ENCODE data around the gene AGPAT4. TPM values are rescaled to one million over a fixed set of nuclear protein-coding genes. Genes with fewer than 3 reads are reported as not detected.

AGPAT4 gene
- polyA plus RNA-seq, 1 donor (not counting 4 experiments of a cell fraction or from before 2014, with no cell fraction given) = 8.4 TPM

DNA sequence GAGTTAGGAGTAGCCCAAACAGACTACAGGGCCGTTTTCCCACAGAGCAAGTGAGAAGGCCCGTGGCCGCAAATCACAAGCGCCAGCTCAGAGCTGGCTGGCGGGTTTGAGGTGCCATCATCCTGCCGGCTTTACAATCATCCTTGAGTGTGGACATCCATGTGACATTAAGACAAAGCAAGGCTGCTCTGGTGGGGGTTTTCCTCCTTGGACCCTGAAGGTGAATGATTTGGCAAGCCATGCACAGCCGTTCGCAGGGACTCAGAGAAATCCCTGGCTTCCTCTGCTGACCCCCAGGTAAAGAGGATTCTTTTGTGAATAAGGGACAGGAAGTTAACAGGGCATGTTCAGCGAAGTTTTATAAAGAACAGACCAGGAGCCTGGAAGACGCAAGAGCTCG lies 137.2 kb downstream of the AGPAT4 start:
- no peaks in the 10 kb centered on the region for H4K20me1 ChIP-seq (ENCODE audit: control insufficient read depth, extremely low read depth, insufficient read depth, low read length)
- H3K79me2 ChIP-seq (ENCODE audit: control insufficient read depth, insufficient read depth, low read length) = no peaks in the 10 kb centered on the region
- peaks cover 3 to 5% of the 10 kb centered on the region in 2 experiments for H3K36me3 ChIP-seq (ENCODE audit: control insufficient read depth in 2 of 2, extremely low read depth in 1 of 2, insufficient read depth in 2 of 2, low read length in 2 of 2)
- H3K27ac ChIP-seq (ENCODE audit: control insufficient read depth, insufficient read depth, low read length) = no peak overlapping the region
- DNase-seq (ENCODE audit: low read depth, low spot score) = no peak
- no peak for FAIRE-seq
- peaks cover 2% of the 10 kb centered on the region for H3K9me3 ChIP-seq (ENCODE audit: control insufficient read depth, low read depth, low read length)
- TF ChIP-seq, protein P1, sequence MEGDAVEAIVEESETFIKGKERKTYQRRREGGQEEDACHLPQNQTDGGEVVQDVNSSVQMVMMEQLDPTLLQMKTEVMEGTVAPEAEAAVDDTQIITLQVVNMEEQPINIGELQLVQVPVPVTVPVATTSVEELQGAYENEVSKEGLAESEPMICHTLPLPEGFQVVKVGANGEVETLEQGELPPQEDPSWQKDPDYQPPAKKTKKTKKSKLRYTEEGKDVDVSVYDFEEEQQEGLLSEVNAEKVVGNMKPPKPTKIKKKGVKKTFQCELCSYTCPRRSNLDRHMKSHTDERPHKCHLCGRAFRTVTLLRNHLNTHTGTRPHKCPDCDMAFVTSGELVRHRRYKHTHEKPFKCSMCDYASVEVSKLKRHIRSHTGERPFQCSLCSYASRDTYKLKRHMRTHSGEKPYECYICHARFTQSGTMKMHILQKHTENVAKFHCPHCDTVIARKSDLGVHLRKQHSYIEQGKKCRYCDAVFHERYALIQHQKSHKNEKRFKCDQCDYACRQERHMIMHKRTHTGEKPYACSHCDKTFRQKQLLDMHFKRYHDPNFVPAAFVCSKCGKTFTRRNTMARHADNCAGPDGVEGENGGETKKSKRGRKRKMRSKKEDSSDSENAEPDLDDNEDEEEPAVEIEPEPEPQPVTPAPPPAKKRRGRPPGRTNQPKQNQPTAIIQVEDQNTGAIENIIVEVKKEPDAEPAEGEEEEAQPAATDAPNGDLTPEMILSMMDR (optimal IDR thresholded peaks at IDR 0.05 in 1 of 3, IDR thresholded peaks at IDR 0.05 in 1 of 3, conservative IDR thresholded peaks at IDR 0.05 in 1 of 3; ENCODE audit: extremely low read depth in 1 of 3, insufficient read depth in 2 of 3, low read length in 3 of 3) = no peak
- no peak for TF ChIP-seq EZH2 (IDR thresholded peaks at IDR 0.05; ENCODE audit: low read length)
- H3K4me1 ChIP-seq (ENCODE audit: control insufficient read depth, extremely low read depth, insufficient read depth, low read length) = peaks cover 13% of the 10 kb centered on the region
- dilution Hi-C loops (cut with MboI; ENCODE audit: extremely low pct_ligation_motif_present, low sequenced_read_pairs) = no loop called here
- no peak overlapping the region for H3K4me2 ChIP-seq (ENCODE audit: control insufficient read depth, extremely low read depth, insufficient read depth, low read depth, low read length)
- no peaks in the 10 kb centered on the region for H3K27me3 ChIP-seq (ENCODE audit: control insufficient read depth, extremely low read depth, insufficient read depth, low read length)
- no peaks in the 10 kb centered on the region for H3K9me1 ChIP-seq (ENCODE audit: control insufficient read depth, extremely low read depth, insufficient read depth, low read length)
- H3K9ac ChIP-seq (ENCODE audit: control insufficient read depth, extremely low read depth, insufficient read depth, low read length) = no peak overlapping the region
- H2AFZ ChIP-seq (ENCODE audit: control insufficient read depth, low read length) = no peak overlapping the region
- no peak overlapping the region for H3K4me3 ChIP-seq (ENCODE audit: control insufficient read depth in 2 of 3, extremely low read depth in 1 of 3, insufficient read depth in 2 of 3, low read depth in 1 of 3, low read length in 3 of 3)

GRCh38 chr6:161135695-161136591 lies 137.9 kb downstream of the AGPAT4 start:
- Histone ChIP-seq H3K9me1 (ENCODE audit: control insufficient read depth, extremely low read depth, insufficient read depth, low read length) (no peaks in the 10 kb centered on the region), H3K4me2 (ENCODE audit: control insufficient read depth, extremely low read depth, insufficient read depth, low read depth, low read length) (no peak overlapping the region), H3K27me3 (ENCODE audit: control insufficient read depth, extremely low read depth, insufficient read depth, low read length) (no peaks in the 10 kb centered on the region), H3K4me1 (ENCODE audit: control insufficient read depth, extremely low read depth, insufficient read depth, low read length) (peaks cover 13% of the 10 kb centered on the region), H4K20me1 (ENCODE audit: control insufficient read depth, extremely low read depth, insufficient read depth, low read length) (no peaks in the 10 kb centered on the region), H3K9me3 (ENCODE audit: control insufficient read depth, low read depth, low read length) (peaks cover 2% of the 10 kb centered on the region), H2AFZ (ENCODE audit: control insufficient read depth, low read length) (no peak overlapping the region), H3K27ac (ENCODE audit: control insufficient read depth, insufficient read depth, low read length) (no peak overlapping the region), H3K79me2 (ENCODE audit: control insufficient read depth, insufficient read depth, low read length) (no peaks in the 10 kb centered on the region), H3K9ac (ENCODE audit: control insufficient read depth, extremely low read depth, insufficient read depth, low read length) (no peak overlapping the region), H3K4me3 (ENCODE audit: control insufficient read depth in 2 of 3, extremely low read depth in 1 of 3, insufficient read depth in 2 of 3, low read depth in 1 of 3, low read length in 3 of 3) (no peak overlapping the region), H3K36me3 (ENCODE audit: control insufficient read depth in 2 of 2, extremely low read depth in 1 of 2, insufficient read depth in 2 of 2, low read length in 2 of 2) (peaks cover 3 to 8% of the 10 kb centered on the region in 2 experiments)
- TF ChIP-seq, protein P1 (optimal IDR thresholded peaks at IDR 0.05 in 1 of 3, IDR thresholded peaks at IDR 0.05 in 1 of 3, conservative IDR thresholded peaks at IDR 0.05 in 1 of 3; ENCODE audit: extremely low read depth in 1 of 3, insufficient read depth in 2 of 3, low read length in 3 of 3) = no peak
- TF ChIP-seq EZH2 (IDR thresholded peaks at IDR 0.05; ENCODE audit: low read length) = no peak
- DNase-seq (ENCODE audit: low read depth, low spot score) (no peak), FAIRE-seq (no peak)
- dilution Hi-C loops (cut with MboI; ENCODE audit: extremely low pct_ligation_motif_present, low sequenced_read_pairs) = no loop called here
